ENCODE measurements around the gene TASP1.
A peak's percentile ranks its signal among the peaks of the same experiment; 100 is the strongest.

TASP1 gene

GRCh38 chr20:13638496-13639149 lies at the start of gene TASP1:
Gene TASP1 (minus strand): TSS chr20:13638932. CDS start chr20:13630078, 8,854 bp downstream.
- Histone ChIP-seq H3K4me1 (peaks cover 10 to 29% (median 14%) of the 10 kb centered on the region in 10 experiments), H3K27me3 (no peaks in the 10 kb centered on the region), H4K20me1 (peaks cover 0 to 39% (median 0%) of the 10 kb centered on the region in 11 experiments; a peak in 7 of 22 replicates), H3K9ac (peak within 1 kb of the TSS; percentile 73 to 89 (median 84)), H3K9me3 (replicated peaks in 1 of 11) (no peaks in the 10 kb centered on the region), H3K4me2 (peak within 1 kb of the TSS; percentile 70 to 91 (median 82)), H3K27ac (peak within 1 kb of the TSS; percentile 31 to 82 (median 78); a peak in 21 of 22 replicates), H3K36me3 (no peaks in the 10 kb centered on the region), H3K4me3 (peak within 1 kb of the TSS; percentile 74 to 100 (median 92))
- no peak for TF ChIP-seq Cebpa-rat (IDR thresholded peaks at IDR 0.05)

DNA sequence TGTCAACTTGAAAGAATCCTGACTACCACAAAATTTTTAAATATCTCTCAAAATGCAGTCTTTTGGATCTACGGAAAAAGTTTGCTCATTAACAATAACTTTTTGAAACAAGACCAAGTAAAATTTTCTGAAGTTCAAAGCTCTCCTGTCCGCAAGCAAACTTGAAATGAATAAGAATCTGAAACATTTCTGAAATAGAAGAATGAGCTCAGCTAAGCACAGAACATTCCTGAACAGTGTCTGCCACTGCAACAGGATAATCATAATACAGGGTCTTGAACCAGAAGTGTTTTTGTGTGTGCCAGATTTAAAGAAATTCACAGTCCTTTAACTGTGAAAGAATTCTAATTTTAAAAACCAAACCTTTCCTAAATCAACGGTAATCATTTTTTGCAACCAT lies 49.1 kb upstream of the TASP1 start:
- Histone ChIP-seq H3K9ac (no peak overlapping the region), H3K36me3 (no peaks in the 10 kb centered on the region), H3K27ac (no peak overlapping the region), H3K9me3 (replicated peaks in 1 of 11) (no peaks in the 10 kb centered on the region), H3K27me3 (no peaks in the 10 kb centered on the region), H3K4me2 (no peak overlapping the region), H3K4me3 (no peak overlapping the region), H4K20me1 (no peaks in the 10 kb centered on the region), H3K4me1 (peaks cover 11 to 20% (median 18%) of the 10 kb centered on the region in 10 experiments)
- TF ChIP-seq Cebpa-rat (IDR thresholded peaks at IDR 0.05), result no peak

GRCh38 chr20:13685623-13686022 lies 46.9 kb upstream of the TASP1 start:
- H3K4me2 ChIP-seq, result peak overlapping the region in 1 of 11 experiments; percentile 73; a peak in 5 of 22 replicates
- no peak overlapping the region for H3K9ac ChIP-seq
- H3K27ac ChIP-seq, result no peak overlapping the region
- peaks cover 11 to 20% (median 18%) of the 10 kb centered on the region in 10 experiments for H3K4me1 ChIP-seq
- H4K20me1 ChIP-seq, result no peaks in the 10 kb centered on the region
- H3K36me3 ChIP-seq, result no peaks in the 10 kb centered on the region
- H3K4me3 ChIP-seq, result no peak overlapping the region
- H3K9me3 ChIP-seq (replicated peaks in 1 of 11), result no peaks in the 10 kb centered on the region
- no peak for TF ChIP-seq Cebpa-rat (IDR thresholded peaks at IDR 0.05)
- H3K27me3 ChIP-seq, result no peaks in the 10 kb centered on the region

- Histone ChIP-seq H4K20me1 (no peaks in the 10 kb centered on the region), H3K36me3 (no peaks in the 10 kb centered on the region), H3K4me1 (peaks cover 11 to 20% (median 18%) of the 10 kb centered on the region in 10 experiments), H3K4me3 (no peak overlapping the region), H3K27ac (peak overlapping the region in 8 of 11 experiments; percentile 9 to 48 (median 41); a peak in 8 of 22 replicates), H3K9me3 (replicated peaks in 1 of 11) (no peaks in the 10 kb centered on the region), H3K4me2 (peak overlapping the region; percentile 53 to 88 (median 70)), H3K27me3 (no peaks in the 10 kb centered on the region), H3K9ac (no peak overlapping the region)
- no peak for TF ChIP-seq Cebpa-rat (IDR thresholded peaks at IDR 0.05)
These were observed 46.0 kb upstream of the TASP1 start for GRCh38 chr20:13684566-13685222.

- TF ChIP-seq Cebpa-rat (IDR thresholded peaks at IDR 0.05), result no peak
- Histone ChIP-seq H3K4me1 (peaks cover 11 to 20% (median 18%) of the 10 kb centered on the region in 10 experiments), H3K9me3 (replicated peaks in 1 of 11) (no peaks in the 10 kb centered on the region), H3K4me3 (no peak overlapping the region), H3K27ac (peak overlapping the region in 2 of 11 experiments; percentile 20 to 33; a peak in 1 of 22 replicates), H3K36me3 (no peaks in the 10 kb centered on the region), H4K20me1 (no peaks in the 10 kb centered on the region), H3K9ac (no peak overlapping the region), H3K4me2 (peak overlapping the region in 9 of 11 experiments; percentile 53 to 88 (median 72); a peak in 18 of 22 replicates), H3K27me3 (no peaks in the 10 kb centered on the region)
These were observed 45.1 kb upstream of the TASP1 start for GRCh38 chr20:13683833-13684232.

DNA sequence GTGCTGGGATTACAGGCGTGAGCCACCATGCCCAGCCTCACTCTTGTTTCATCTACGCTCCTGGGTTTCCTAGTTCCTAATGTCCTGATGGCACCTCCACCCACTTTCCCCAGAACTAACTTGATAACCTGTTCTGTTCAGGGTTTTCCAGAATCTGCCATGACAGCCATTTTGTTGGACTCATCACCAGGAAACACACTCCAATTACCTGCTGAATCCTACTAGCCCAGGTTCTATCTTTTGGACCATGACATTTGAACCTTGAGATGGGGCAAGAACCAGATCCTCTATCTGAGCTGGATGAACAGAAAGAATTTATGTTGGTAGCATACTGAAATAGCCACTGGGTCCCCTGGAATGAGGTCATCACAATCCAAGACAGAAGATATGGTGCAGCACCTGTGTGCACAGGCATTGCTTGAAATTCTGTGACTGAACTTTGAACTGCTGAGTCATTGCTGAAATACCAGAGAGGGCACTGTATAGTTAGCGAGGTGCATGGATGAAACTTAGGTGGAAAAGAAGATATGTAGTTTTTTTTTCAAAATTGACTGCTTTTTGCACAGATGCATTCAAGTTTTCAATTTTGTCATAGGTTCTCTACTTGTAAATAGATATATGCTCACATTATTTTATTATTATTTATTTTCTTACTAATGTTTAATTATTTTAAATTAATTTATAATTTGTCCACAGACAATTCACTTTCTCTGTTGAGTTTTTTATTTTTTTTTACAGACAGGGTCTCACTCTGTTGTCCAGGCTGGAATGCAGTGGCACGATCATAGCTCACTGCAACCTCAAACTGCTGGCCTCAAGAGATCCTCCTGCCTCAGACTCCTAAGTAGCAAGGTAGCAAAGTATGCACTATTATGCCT lies 42.8 kb upstream of the TASP1 start:
- Histone ChIP-seq H3K4me1 (peaks cover 11 to 20% (median 18%) of the 10 kb centered on the region in 10 experiments), H3K9ac (no peak overlapping the region), H3K27ac (no peak overlapping the region), H3K36me3 (no peaks in the 10 kb centered on the region), H3K27me3 (no peaks in the 10 kb centered on the region), H4K20me1 (no peaks in the 10 kb centered on the region), H3K9me3 (replicated peaks in 1 of 11) (no peaks in the 10 kb centered on the region; a peak in 1 of 22 replicates), H3K4me2 (no peak overlapping the region), H3K4me3 (no peak overlapping the region)
- TF ChIP-seq Cebpa-rat (IDR thresholded peaks at IDR 0.05), result no peak

DNA sequence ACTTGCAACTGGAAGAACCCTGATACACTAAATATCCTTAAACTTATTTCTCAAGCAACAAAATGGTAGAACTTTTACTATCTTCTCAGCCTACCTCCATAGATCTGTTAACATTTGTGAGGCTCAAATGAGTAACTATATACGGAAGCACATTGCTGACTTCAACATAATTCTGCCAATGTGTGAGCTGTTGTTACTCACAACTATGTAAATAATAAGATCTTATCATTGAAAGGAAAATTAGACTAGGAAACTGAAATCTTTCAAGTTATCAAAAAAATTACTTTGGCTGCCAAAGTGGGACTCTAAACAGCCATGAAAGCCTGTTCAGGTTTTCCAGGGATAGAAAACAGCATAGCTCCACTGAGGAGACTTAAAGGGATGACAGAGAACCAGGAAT lies 40.2 kb upstream of the TASP1 start:
- TF ChIP-seq Cebpa-rat (IDR thresholded peaks at IDR 0.05), result no peak
- Histone ChIP-seq H3K36me3 (no peaks in the 10 kb centered on the region), H3K4me2 (no peak overlapping the region), H3K27me3 (no peaks in the 10 kb centered on the region), H4K20me1 (no peaks in the 10 kb centered on the region), H3K9ac (no peak overlapping the region), H3K4me1 (peaks cover 0 to 6% (median 3%) of the 10 kb centered on the region in 10 experiments; a peak in 16 of 20 replicates), H3K4me3 (no peak overlapping the region), H3K9me3 (replicated peaks in 1 of 11) (peaks cover 0 to 6% (median 0%) of the 10 kb centered on the region in 11 experiments; a peak in 1 of 22 replicates), H3K27ac (no peak overlapping the region)

DNA sequence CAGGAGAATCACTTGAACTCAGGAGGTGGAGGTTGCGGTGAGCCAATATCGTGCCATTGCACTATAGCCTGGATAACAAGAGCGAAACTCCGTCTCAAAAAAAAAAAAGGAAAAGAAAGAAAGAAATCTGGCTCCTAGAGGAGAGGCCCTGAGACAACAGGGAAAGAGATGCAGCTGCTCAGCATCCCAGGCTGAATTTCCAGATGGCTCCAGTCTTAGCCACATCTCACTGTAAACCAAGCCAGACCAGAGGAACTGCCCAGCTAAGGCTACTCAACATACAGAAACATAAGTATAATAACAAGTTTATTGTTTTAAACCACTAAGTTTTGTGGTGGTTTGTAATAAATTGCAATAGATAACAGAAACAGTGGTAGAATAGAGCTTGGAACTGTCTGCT lies 38.5 kb upstream of the TASP1 start:
- no peaks in the 10 kb centered on the region for H4K20me1 ChIP-seq
- H3K27me3 ChIP-seq, result no peaks in the 10 kb centered on the region
- H3K9ac ChIP-seq, result no peak overlapping the region
- H3K4me1 ChIP-seq, result no peaks in the 10 kb centered on the region
- H3K4me3 ChIP-seq, result no peak overlapping the region
- no peak overlapping the region for H3K4me2 ChIP-seq
- no peak overlapping the region for H3K27ac ChIP-seq
- H3K9me3 ChIP-seq (replicated peaks in 1 of 11), result peaks cover 0 to 6% (median 0%) of the 10 kb centered on the region in 11 experiments; a peak in 1 of 22 replicates
- no peak for TF ChIP-seq Cebpa-rat (IDR thresholded peaks at IDR 0.05)
- H3K36me3 ChIP-seq, result no peaks in the 10 kb centered on the region

DNA sequence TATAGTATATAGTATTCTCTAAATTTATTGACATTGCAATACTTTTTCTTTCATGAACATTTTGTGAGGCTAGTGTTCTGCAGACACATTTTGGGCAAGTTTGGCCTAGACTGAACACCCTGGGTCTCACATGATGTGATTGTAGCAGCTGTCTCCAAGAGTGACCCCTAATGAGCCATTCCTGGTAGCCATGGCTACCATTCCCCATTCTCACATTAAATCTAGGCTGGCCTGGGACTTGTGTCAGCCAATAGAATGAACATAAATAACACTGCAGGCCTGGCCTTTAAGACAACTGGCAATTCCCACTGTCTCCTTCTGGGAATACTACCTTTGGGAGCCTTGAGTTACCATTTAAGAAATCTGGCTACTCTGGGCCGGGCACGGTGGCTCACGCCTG lies 38.0 kb upstream of the TASP1 start:
- Histone ChIP-seq H3K27ac (no peak overlapping the region), H3K4me2 (no peak overlapping the region)

More for the DNA sequence above, 38.0 kb upstream of the TASP1 start:
- Histone ChIP-seq H3K4me1 (no peaks in the 10 kb centered on the region), H3K27me3 (no peaks in the 10 kb centered on the region), H3K4me3 (no peak overlapping the region), H3K36me3 (no peaks in the 10 kb centered on the region), H4K20me1 (no peaks in the 10 kb centered on the region), H3K9me3 (replicated peaks in 1 of 11) (peaks cover 0 to 6% (median 0%) of the 10 kb centered on the region in 11 experiments; a peak in 1 of 22 replicates), H3K9ac (no peak overlapping the region)
- TF ChIP-seq Cebpa-rat (IDR thresholded peaks at IDR 0.05), result no peak
